ENCODE data around the gene FIGN.

DNA sequence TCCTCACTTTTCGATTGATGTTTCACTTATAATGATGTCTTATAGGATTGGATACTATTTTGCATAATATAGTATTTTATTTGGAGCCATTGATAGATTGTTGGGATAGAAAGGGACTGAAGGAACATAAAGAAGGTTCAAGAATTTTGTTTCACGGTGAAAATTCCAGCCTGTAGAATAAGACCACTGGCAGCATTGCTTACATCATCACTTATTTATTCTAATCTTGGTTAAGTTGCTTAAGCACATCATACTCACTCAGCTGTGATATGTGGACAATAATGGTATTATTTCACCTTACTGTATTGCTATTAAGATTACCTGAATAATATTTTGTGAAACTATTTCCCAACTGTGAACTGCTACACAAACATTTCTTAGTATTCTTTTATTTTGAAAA is 118.3 kb downstream of the FIGN start:
- TF ChIP-seq, protein P1, sequence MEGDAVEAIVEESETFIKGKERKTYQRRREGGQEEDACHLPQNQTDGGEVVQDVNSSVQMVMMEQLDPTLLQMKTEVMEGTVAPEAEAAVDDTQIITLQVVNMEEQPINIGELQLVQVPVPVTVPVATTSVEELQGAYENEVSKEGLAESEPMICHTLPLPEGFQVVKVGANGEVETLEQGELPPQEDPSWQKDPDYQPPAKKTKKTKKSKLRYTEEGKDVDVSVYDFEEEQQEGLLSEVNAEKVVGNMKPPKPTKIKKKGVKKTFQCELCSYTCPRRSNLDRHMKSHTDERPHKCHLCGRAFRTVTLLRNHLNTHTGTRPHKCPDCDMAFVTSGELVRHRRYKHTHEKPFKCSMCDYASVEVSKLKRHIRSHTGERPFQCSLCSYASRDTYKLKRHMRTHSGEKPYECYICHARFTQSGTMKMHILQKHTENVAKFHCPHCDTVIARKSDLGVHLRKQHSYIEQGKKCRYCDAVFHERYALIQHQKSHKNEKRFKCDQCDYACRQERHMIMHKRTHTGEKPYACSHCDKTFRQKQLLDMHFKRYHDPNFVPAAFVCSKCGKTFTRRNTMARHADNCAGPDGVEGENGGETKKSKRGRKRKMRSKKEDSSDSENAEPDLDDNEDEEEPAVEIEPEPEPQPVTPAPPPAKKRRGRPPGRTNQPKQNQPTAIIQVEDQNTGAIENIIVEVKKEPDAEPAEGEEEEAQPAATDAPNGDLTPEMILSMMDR (IDR thresholded peaks at IDR 0.05; ENCODE audit: low read length): no peak
- TF ChIP-seq EZH2 (IDR thresholded peaks at IDR 0.05; ENCODE audit: borderline replicate concordance, low read length): no peak
